ENCODE measurements around the gene VSIG4.

DNA sequence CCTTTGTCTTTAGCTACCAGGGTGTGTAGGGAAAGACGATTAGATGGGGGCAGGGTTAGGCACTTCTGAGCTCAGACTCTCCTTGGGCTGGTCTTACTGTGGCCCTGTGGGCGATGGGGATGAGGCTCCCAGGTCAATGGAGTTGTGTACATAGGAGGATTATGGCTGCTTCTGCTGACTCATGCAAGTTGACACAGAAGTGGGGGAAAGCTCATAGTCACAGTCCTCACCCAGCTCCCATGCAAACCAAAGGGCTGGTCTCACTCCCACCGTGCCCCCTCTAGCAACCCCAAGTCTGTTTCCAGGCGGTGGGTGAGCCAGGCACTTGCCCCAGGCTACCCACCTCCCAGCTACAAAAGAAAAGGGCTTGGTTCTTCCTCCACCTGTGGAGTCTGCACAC lies 24.4 kb upstream of the VSIG4 start:
- no peak for TF ChIP-seq CTCF (IDR thresholded peaks at IDR 0.05)
- TF ChIP-seq POLR2AphosphoS5 (IDR thresholded peaks at IDR 0.05): no peak
- no peak for TF ChIP-seq EP300 (IDR thresholded peaks at IDR 0.05)
